Measurements from ENCODE around the gene PLCB1.
"Not testable (repeated sequence)": the region's sequence is repeated elsewhere in the genome, so short reads cannot be mapped to it uniquely, and the experiment has no call there.

The PLCB1 gene

GRCh38 chr20:8436938-8437337 is 304.9 kb downstream of the PLCB1 start:
- H3K36me3 Mint-ChIP-seq (ENCODE audit: low read depth); H3K4me3 Mint-ChIP-seq; H3K9me3 Mint-ChIP-seq; H3K27ac Mint-ChIP-seq; H3K4me1 Mint-ChIP-seq (ENCODE audit: low read depth); H3K27me3 Mint-ChIP-seq: not testable (repeated sequence)

DNA sequence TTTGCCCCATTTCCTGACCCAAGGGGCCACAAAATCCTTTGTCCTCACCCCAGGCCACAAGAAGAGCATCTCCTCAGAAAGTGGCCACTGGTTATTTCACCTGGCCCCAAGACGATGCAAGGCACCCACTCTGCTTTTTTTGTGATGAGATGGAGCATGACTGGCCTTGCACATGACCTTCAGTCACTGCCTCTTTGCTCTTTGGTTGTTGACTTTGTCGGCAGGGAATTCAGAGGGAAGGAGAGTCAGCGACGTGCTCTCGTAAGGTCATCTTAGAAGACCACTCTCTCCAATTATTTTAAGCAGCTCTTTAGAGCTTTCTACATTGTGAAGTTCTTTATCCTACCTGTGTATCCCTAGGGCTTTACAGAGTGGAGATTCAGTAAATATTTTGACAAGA is 306.7 kb downstream of the PLCB1 start:
- H3K4me3 Mint-ChIP-seq, result no peak overlapping the region
- no peak overlapping the region for H3K27ac Mint-ChIP-seq
- H3K36me3 Mint-ChIP-seq (ENCODE audit: low read depth), result no peaks in the 10 kb centered on the region
- H3K4me1 Mint-ChIP-seq (ENCODE audit: low read depth), result no peaks in the 10 kb centered on the region
- H3K9me3 Mint-ChIP-seq, result no peaks in the 10 kb centered on the region
- H3K27me3 Mint-ChIP-seq, result no peaks in the 10 kb centered on the region

GRCh38 chr20:8443464-8444072 is 311.5 kb downstream of the PLCB1 start:
- Mint-ChIP-seq H3K36me3 (ENCODE audit: low read depth) (no peaks in the 10 kb centered on the region), H3K27me3 (no peaks in the 10 kb centered on the region), H3K27ac (no peak overlapping the region), H3K4me1 (ENCODE audit: low read depth) (no peaks in the 10 kb centered on the region), H3K4me3 (no peak overlapping the region), H3K9me3 (no peaks in the 10 kb centered on the region)

- no peaks in the 10 kb centered on the region for H3K27me3 Mint-ChIP-seq
Measured at GRCh38 chr20:8447262-8448120, 315.4 kb downstream of the PLCB1 start.

GRCh38 chr20:8449123-8449522 is 317.1 kb downstream of the PLCB1 start:
- H3K36me3 Mint-ChIP-seq (ENCODE audit: low read depth), result no peaks in the 10 kb centered on the region
- H3K27ac Mint-ChIP-seq, result no peak overlapping the region
- H3K9me3 Mint-ChIP-seq, result no peaks in the 10 kb centered on the region
- peaks cover 8% of the 10 kb centered on the region for H3K4me1 Mint-ChIP-seq (ENCODE audit: low read depth)
- H3K27me3 Mint-ChIP-seq, result no peaks in the 10 kb centered on the region
- H3K4me3 Mint-ChIP-seq, result no peak overlapping the region

More at GRCh38 chr20:8447262-8448120, 315.4 kb downstream of the PLCB1 start:
- no peaks in the 10 kb centered on the region for H3K4me1 Mint-ChIP-seq (ENCODE audit: low read depth)
- H3K4me3 Mint-ChIP-seq, result no peak overlapping the region
- H3K9me3 Mint-ChIP-seq, result no peaks in the 10 kb centered on the region
- no peaks in the 10 kb centered on the region for H3K36me3 Mint-ChIP-seq (ENCODE audit: low read depth)
- H3K27ac Mint-ChIP-seq, result no peak overlapping the region

DNA sequence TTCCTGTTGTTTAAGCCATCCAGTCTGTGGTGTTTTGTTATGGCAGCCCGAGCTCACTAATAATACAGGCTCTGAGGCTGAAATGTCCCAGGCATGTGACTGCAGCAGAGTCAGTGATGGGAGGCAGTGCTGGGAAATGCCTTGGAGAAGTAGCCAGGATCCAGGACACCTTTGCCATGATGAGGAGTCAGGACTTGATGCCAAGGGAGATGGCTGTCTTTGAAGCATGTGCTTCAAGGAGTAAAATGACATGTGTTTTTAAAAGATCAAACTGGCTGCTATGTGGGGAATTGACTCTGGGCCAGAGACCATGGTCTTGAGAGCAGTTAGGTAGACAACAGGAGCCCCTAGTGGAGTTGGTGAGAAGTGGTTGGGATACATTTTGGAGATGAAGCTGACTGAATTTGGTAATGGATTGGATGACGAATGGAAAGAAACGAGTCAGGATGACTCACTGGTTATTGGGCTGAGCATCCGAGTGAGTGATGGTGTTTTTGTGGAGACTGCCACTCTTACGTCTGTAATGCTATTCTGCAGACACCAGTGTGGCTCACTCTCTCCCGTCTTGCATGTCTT is 322.2 kb downstream of the PLCB1 start:
- Mint-ChIP-seq H3K9me3 (no peaks in the 10 kb centered on the region), H3K27ac (peak overlapping the region; percentile 80), H3K36me3 (ENCODE audit: low read depth) (no peaks in the 10 kb centered on the region), H3K27me3 (no peaks in the 10 kb centered on the region), H3K4me1 (ENCODE audit: low read depth) (peaks cover 18% of the 10 kb centered on the region), H3K4me3 (peak overlapping the region; percentile 12)

- Mint-ChIP-seq H3K4me3 (no peak overlapping the region), H3K36me3 (ENCODE audit: low read depth) (no peaks in the 10 kb centered on the region), H3K9me3 (no peaks in the 10 kb centered on the region), H3K27me3 (no peaks in the 10 kb centered on the region), H3K4me1 (ENCODE audit: low read depth) (peaks cover 18% of the 10 kb centered on the region), H3K27ac (no peak overlapping the region)
Measured at GRCh38 chr20:8456765-8457164, 324.7 kb downstream of the PLCB1 start.

GRCh38 chr20:8457978-8458377 is 325.9 kb downstream of the PLCB1 start:
- no peak overlapping the region for H3K4me3 Mint-ChIP-seq
- no peaks in the 10 kb centered on the region for H3K9me3 Mint-ChIP-seq
- no peaks in the 10 kb centered on the region for H3K27me3 Mint-ChIP-seq
- H3K27ac Mint-ChIP-seq, result no peak overlapping the region
- H3K4me1 Mint-ChIP-seq (ENCODE audit: low read depth), result peaks cover 18% of the 10 kb centered on the region
- H3K36me3 Mint-ChIP-seq (ENCODE audit: low read depth), result no peaks in the 10 kb centered on the region

GRCh38 chr20:8461186-8461585 is 329.1 kb downstream of the PLCB1 start:
- H3K4me1 Mint-ChIP-seq (ENCODE audit: low read depth), result no peaks in the 10 kb centered on the region
- no peak overlapping the region for H3K4me3 Mint-ChIP-seq
- H3K27ac Mint-ChIP-seq, result no peak overlapping the region
- no peaks in the 10 kb centered on the region for H3K36me3 Mint-ChIP-seq (ENCODE audit: low read depth)
- H3K27me3 Mint-ChIP-seq, result peaks cover 3% of the 10 kb centered on the region
- peaks cover 11% of the 10 kb centered on the region for H3K9me3 Mint-ChIP-seq

DNA sequence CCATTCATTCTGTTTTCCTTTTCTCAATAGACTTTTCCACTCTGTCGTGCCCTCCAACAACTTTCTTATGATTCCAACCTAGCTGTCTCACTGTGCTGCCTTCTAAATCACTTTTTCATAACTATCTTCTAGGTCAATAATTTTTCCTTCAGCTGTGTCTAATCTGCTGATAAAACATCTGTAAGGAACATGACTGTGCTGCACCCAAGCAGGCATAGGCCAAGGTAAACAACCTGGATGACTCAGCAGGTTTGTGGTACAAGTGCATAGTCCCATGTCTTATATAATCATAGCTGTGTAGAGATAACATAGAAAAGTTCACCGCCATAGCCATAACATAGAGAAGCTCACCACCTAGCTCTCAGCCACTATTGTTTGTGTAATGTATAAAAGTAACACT is 332.3 kb downstream of the PLCB1 start:
- no peak overlapping the region for H3K4me3 Mint-ChIP-seq
- H3K27ac Mint-ChIP-seq, result no peak overlapping the region
- H3K4me1 Mint-ChIP-seq (ENCODE audit: low read depth), result no peaks in the 10 kb centered on the region
- no peaks in the 10 kb centered on the region for H3K36me3 Mint-ChIP-seq (ENCODE audit: low read depth)
- H3K9me3 Mint-ChIP-seq, result peaks cover 16% of the 10 kb centered on the region
- peaks cover 3% of the 10 kb centered on the region for H3K27me3 Mint-ChIP-seq

DNA sequence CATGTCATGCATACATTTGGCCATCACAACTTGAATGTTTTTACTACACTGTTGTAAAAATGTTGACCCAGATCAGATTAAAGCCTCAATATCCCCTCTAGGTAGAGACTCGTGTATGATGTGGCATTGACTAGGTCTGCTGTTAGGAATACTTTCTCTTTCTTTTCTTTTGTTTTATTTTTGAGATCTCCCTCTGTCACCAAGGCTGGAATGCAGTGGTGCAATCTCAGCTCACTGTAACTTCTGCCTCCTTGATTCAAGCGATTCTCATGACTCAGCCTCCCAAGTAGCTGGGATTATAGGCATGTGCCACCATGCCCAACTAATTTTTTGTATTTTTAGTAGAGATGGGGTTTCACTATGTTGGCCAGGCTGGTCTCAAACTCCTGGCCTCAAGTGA is 334.7 kb downstream of the PLCB1 start:
- not testable (repeated sequence) for H3K27ac Mint-ChIP-seq; H3K4me3 Mint-ChIP-seq; H3K27me3 Mint-ChIP-seq; H3K36me3 Mint-ChIP-seq (ENCODE audit: low read depth); H3K4me1 Mint-ChIP-seq (ENCODE audit: low read depth)
- H3K9me3 Mint-ChIP-seq, result peaks cover 16% of the 10 kb centered on the region

DNA sequence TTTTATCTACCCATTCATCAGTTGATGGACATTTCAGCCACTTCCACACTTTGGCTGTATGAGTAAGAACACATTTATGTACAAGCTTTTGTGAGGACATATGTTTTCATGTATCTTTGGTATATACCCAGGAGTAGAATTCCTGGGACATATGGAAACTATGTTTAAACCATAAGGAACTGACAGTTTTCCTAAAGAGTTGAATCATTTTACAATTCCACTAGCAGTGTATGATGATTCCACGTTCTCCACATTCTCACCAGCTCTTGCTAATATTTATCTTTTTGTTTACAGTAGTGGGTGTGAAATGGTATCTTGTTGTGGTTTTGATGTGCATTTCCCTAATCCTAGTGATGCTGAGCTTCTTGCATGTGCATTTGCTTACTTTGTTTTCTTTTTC is 338.1 kb downstream of the PLCB1 start:
- H3K4me3 Mint-ChIP-seq, result no peak overlapping the region
- H3K27me3 Mint-ChIP-seq, result no peaks in the 10 kb centered on the region
- no peaks in the 10 kb centered on the region for H3K36me3 Mint-ChIP-seq (ENCODE audit: low read depth)
- H3K4me1 Mint-ChIP-seq (ENCODE audit: low read depth), result no peaks in the 10 kb centered on the region
- H3K27ac Mint-ChIP-seq, result no peak overlapping the region
- H3K9me3 Mint-ChIP-seq, result peaks cover 8% of the 10 kb centered on the region

- no peaks in the 10 kb centered on the region for H3K4me1 Mint-ChIP-seq (ENCODE audit: low read depth)
- no peaks in the 10 kb centered on the region for H3K27me3 Mint-ChIP-seq
- H3K27ac Mint-ChIP-seq, result no peak overlapping the region
- H3K36me3 Mint-ChIP-seq (ENCODE audit: low read depth), result no peaks in the 10 kb centered on the region
- peaks cover 4% of the 10 kb centered on the region for H3K9me3 Mint-ChIP-seq
- H3K4me3 Mint-ChIP-seq, result no peak overlapping the region
Measured at GRCh38 chr20:8471465-8471864, 339.4 kb downstream of the PLCB1 start.

DNA sequence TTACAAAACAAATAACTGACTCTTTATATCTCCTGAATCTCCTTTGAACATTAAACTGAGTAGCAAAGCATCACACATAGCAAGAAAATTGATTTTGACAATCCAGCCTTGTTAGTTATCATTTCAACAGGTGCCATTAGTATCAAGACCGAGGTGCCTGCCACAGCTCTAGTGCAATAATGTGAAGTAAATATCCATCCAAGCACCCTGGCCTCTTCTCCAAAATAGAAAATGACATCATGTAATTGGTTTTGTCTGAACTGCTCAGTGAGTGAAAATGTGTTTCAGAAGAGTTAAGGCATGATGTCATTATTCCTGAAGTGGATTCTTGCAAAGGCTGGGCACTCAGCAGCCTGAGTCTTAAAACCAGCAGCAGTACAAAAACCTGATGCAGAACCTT is 341.4 kb downstream of the PLCB1 start:
- Mint-ChIP-seq H3K27me3 (no peaks in the 10 kb centered on the region), H3K4me1 (ENCODE audit: low read depth) (no peaks in the 10 kb centered on the region), H3K9me3 (no peaks in the 10 kb centered on the region), H3K27ac (no peak overlapping the region), H3K36me3 (ENCODE audit: low read depth) (no peaks in the 10 kb centered on the region), H3K4me3 (no peak overlapping the region)

GRCh38 chr20:8474027-8474668 is 342.1 kb downstream of the PLCB1 start:
- Mint-ChIP-seq H3K4me1 (ENCODE audit: low read depth) (no peaks in the 10 kb centered on the region), H3K4me3 (no peak overlapping the region), H3K27me3 (no peaks in the 10 kb centered on the region), H3K27ac (no peak overlapping the region), H3K36me3 (ENCODE audit: low read depth) (no peaks in the 10 kb centered on the region), H3K9me3 (no peaks in the 10 kb centered on the region)

Measured in stimulated activated naive CD8-positive, alpha-beta T cell treated with anti-CD3 and anti-CD28 coated beads, Interleukin-15, Interleukin-2, amounts not matched to agents 100 ng/mL and 50 ng/mL, for 24 hours (primary cell).